Smooth muscle cell (in vitro differentiated cells): ENCODE measurements around the gene EFNB3. TPM values are rescaled to one million over a fixed set of nuclear protein-coding genes. Genes with fewer than 3 reads are reported as not detected.

Experiments used
- DNase-seq: peaks from one replicate; lab custom pipeline; 2025; ENCODE audit not compliant: unreplicated experiment; lab: John Stamatoyannopoulos, UW
- H2AFZ ChIP-seq: fragments of 200-600 bp; sonication (generic); 2 replicates; pipeline ENCODE4 v1.6.0; 2016; ENCODE audit warnings: antibody characterized with exemption, low read depth, mild to moderate bottlenecking
- H3F3A ChIP-seq: fragments of 200-600 bp; sonication (generic); 2 replicates; pipeline ENCODE4 v1.6.0; 2017; ENCODE audit warnings: antibody characterized with exemption, low read depth
- H3K27ac ChIP-seq: fragments of 200-600 bp; sonication (generic); 2 replicates; pipeline ENCODE4 v1.5.1; 2016; ENCODE audit warnings: low read depth, mild to moderate bottlenecking
- H3K27me3 ChIP-seq: fragments of 200-600 bp; sonication (generic); 2 replicates; pipeline ENCODE4 v1.6.1; 2016; ENCODE audit warnings: low read depth, mild to moderate bottlenecking
- H3K36me3 ChIP-seq: fragments of 200-600 bp; sonication (generic); 2 replicates; pipeline ENCODE4 v1.5.1; 2016; ENCODE audit warnings: low read depth
- H3K4me1 ChIP-seq: fragments of 200-600 bp; sonication (generic); 2 replicates; pipeline ENCODE4 v1.5.1; 2016; ENCODE audit warnings: low read depth
- H3K4me2 ChIP-seq: fragments of 200-600 bp; sonication (generic); 2 replicates; pipeline ENCODE4 v1.6.0; 2016; ENCODE audit warnings: mild to moderate bottlenecking
- H3K4me3 ChIP-seq: fragments of 200-600 bp; sonication (generic); 2 replicates; pipeline ENCODE4 v1.5.1; 2016; ENCODE audit warnings: mild to moderate bottlenecking
- H3K79me2 ChIP-seq: fragments of 200-600 bp; sonication (generic); 2 replicates; pipeline ENCODE4 v1.6.0; 2016; ENCODE audit warnings: low read depth, mild to moderate bottlenecking
- H3K9ac ChIP-seq: fragments of 200-600 bp; sonication (generic); 2 replicates; pipeline ENCODE4 v1.6.0; 2016; ENCODE audit warnings: low read depth
- H3K9me3 ChIP-seq: fragments of 200-600 bp; sonication (generic); replicated peaks from 2 replicates; pipeline ENCODE4 v1.5.1; 2016; ENCODE audit warnings: low read depth
- H4K20me1 ChIP-seq: fragments of 200-600 bp; sonication (generic); 2 replicates; pipeline ENCODE4 v1.6.0; 2016; ENCODE audit warnings: low read depth
- CTCF ChIP-seq: fragments of 200-600 bp; sonication (generic); IDR thresholded peaks from 2 replicates; pipeline ENCODE4 v1.5.1; 2017; ENCODE audit warnings: borderline replicate concordance, mild to moderate bottlenecking, antibody characterized with exemption; ENCODE audit not compliant: insufficient read depth, poor library complexity, severe bottlenecking
- WGBS: methylation state at CpG from one replicate; pipeline ENCODE4 v1.1.7; 2016; ENCODE audit warnings: low lambda C conversion rate; 5-methylcytosine and 5-hydroxymethylcytosine counted together
- polyA plus RNA-seq: library from polyadenylated mRNA; unstranded; fragments of >200 nt; fragmentation: Nextera tagmentation; extraction: Ambion mirVana; gene quantifications from 2 replicates; pipeline ENCODE4 v1.2.1, GENCODE V29; 2016
- total RNA-seq: library from RNA; depleted of rRNA; stranded (reverse); fragments of >200 nt; gene quantifications from 2 replicates; pipeline ENCODE4 v1.2.3, GENCODE V29; 2014

The EFNB3 gene
- total and polyA plus RNA-seq, 2 experiments from 2014 or later, result 4.8 to 6.7 TPM

- H3K4me3 ChIP-seq, result peak overlapping the region; percentile 61
- peak overlapping the region; percentile 55 for H3K27ac ChIP-seq
- TF ChIP-seq CTCF, result no peak
- H3K27me3 ChIP-seq, result no peaks in the 10 kb centered on the region
- H3K9me3 ChIP-seq, result no peaks in the 10 kb centered on the region
- H2AFZ ChIP-seq, result no peak overlapping the region
- H3K9ac ChIP-seq, result peak overlapping the region; percentile 82
- H3K36me3 ChIP-seq, result no peaks in the 10 kb centered on the region
- no peaks in the 10 kb centered on the region for H3K79me2 ChIP-seq
- H4K20me1 ChIP-seq, result no peaks in the 10 kb centered on the region
- DNase-seq, result peak; percentile 36
- no peaks in the 10 kb centered on the region for H3F3A ChIP-seq
- H3K4me1 ChIP-seq, result peaks cover 22% of the 10 kb centered on the region
- peak overlapping the region; percentile 88 for H3K4me2 ChIP-seq
- WGBS, result 17% methylated on average over 21 of the region's 24 CpGs
Measured at GRCh38 chr17:7703584-7704479, 1.2 kb upstream of the EFNB3 start.

- Histone ChIP-seq H4K20me1 (no peaks in the 10 kb centered on the region), H3K9ac (peak overlapping the region; percentile 32), H3K9me3 (no peaks in the 10 kb centered on the region), H3K79me2 (no peaks in the 10 kb centered on the region), H2AFZ (peak overlapping the region; percentile 71), H3K27me3 (no peaks in the 10 kb centered on the region), H3F3A (no peaks in the 10 kb centered on the region), H3K4me1 (peaks cover 22% of the 10 kb centered on the region), H3K27ac (no peak overlapping the region), H3K4me3 (peak overlapping the region; percentile 61), H3K4me2 (peak overlapping the region; percentile 88), H3K36me3 (no peaks in the 10 kb centered on the region)
- no peak for TF ChIP-seq CTCF
- 10% methylated on average over 2 of the region's 50 CpGs for WGBS
- no peak for DNase-seq
Measured at GRCh38 chr17:7705269-7706255, 560 bp downstream of the EFNB3 start.

GRCh38 chr17:7706631-7707354 is 1.8 kb downstream of the EFNB3 start:
- Histone ChIP-seq H3K4me2 (peak overlapping the region; percentile 88), H3K9me3 (no peaks in the 10 kb centered on the region), H3K9ac (no peak overlapping the region), H3F3A (no peaks in the 10 kb centered on the region), H3K4me3 (no peak overlapping the region), H2AFZ (no peak overlapping the region), H3K79me2 (no peaks in the 10 kb centered on the region), H3K27ac (no peak overlapping the region), H3K4me1 (peaks cover 22% of the 10 kb centered on the region), H4K20me1 (no peaks in the 10 kb centered on the region), H3K36me3 (no peaks in the 10 kb centered on the region), H3K27me3 (peaks cover 9% of the 10 kb centered on the region)
- WGBS, result 70% methylated on average over 3 of the region's 3 CpGs
- no peak for DNase-seq
- TF ChIP-seq CTCF, result no peak
